KMS-11 (cell line): ENCODE measurements around the gene CD300LG.
A peak's percentile ranks its signal among the peaks of the same experiment; 100 is the strongest.

Experiments
- H2AFZ ChIP-seq: fragments of 200-600 bp; sonication (generic); 2 replicates; pipeline ENCODE4 v1.6.1; 2016; ENCODE audit warnings: antibody characterized with exemption, mixed run types, low read depth
- H3K27ac ChIP-seq: fragments of 200-600 bp; sonication (generic); 2 replicates; pipeline ENCODE4 v1.6.1; 2016; ENCODE audit warnings: mild to moderate bottlenecking, mixed run types
- H3K27me3 ChIP-seq: fragments of 200-600 bp; sonication (generic); 2 replicates; pipeline ENCODE4 v1.6.1; 2017; ENCODE audit warnings: mild to moderate bottlenecking, low read depth, mixed run types, moderate library complexity; ENCODE audit not compliant: insufficient read depth
- H3K36me3 ChIP-seq: fragments of 200-600 bp; sonication (generic); 2 replicates; pipeline ENCODE4 v1.6.1; 2017; ENCODE audit warnings: mild to moderate bottlenecking, mixed run types; ENCODE audit not compliant: insufficient read depth
- H3K4me1 ChIP-seq: fragments of 200-600 bp; sonication (generic); 2 replicates; pipeline ENCODE4 v1.6.1; 2016; ENCODE audit warnings: mild to moderate bottlenecking, low read depth, mixed run types; ENCODE audit not compliant: poor library complexity, severe bottlenecking
- H3K4me2 ChIP-seq: fragments of 200-600 bp; sonication (generic); 2 replicates; pipeline ENCODE4 v1.7.0; 2016; ENCODE audit warnings: mild to moderate bottlenecking, mixed run types
- H3K4me3 ChIP-seq: fragments of 200-600 bp; sonication (generic); IDR thresholded peaks from 2 replicates; pipeline ENCODE4 v1.6.1; 2017; ENCODE audit warnings: low read depth, low read length, mixed read lengths; ENCODE audit not compliant: insufficient read depth
- H3K79me2 ChIP-seq: fragments of 200-600 bp; sonication (generic); 2 replicates; pipeline ENCODE4 v1.6.1; 2016; ENCODE audit warnings: low read depth, mixed run types; ENCODE audit not compliant: insufficient read depth
- H3K9ac ChIP-seq: fragments of 200-600 bp; sonication (generic); 2 replicates; pipeline ENCODE4 v1.6.1; 2016; ENCODE audit warnings: mild to moderate bottlenecking, mixed run types
- H4K20me1 ChIP-seq: fragments of 200-600 bp; sonication (generic); 2 replicates; pipeline ENCODE4 v1.6.1; 2016; ENCODE audit warnings: mild to moderate bottlenecking, mixed run types; ENCODE audit not compliant: insufficient read depth
- TF ChIP-seq, protein P1 (sequence below): fragments of 200-600 bp; sonication (generic); conservative IDR thresholded peaks from 2 replicates; pipeline ENCODE4 v1.6.1; 2017; ENCODE audit warnings: low read depth, mild to moderate bottlenecking, antibody characterized with exemption, low read length, moderate library complexity, mixed read lengths

Gene CD300LG

GRCh38 chr17:43844241-43844640, 2.7 kb upstream of the CD300LG start:
- no peak overlapping the region for H2AFZ ChIP-seq
- peaks cover 15% of the 10 kb centered on the region; the same call in 1 of the 2 replicates for H3K27me3 ChIP-seq
- H4K20me1 ChIP-seq = no peaks in the 10 kb centered on the region
- H3K4me3 ChIP-seq = no peak overlapping the region
- TF ChIP-seq, protein P1, sequence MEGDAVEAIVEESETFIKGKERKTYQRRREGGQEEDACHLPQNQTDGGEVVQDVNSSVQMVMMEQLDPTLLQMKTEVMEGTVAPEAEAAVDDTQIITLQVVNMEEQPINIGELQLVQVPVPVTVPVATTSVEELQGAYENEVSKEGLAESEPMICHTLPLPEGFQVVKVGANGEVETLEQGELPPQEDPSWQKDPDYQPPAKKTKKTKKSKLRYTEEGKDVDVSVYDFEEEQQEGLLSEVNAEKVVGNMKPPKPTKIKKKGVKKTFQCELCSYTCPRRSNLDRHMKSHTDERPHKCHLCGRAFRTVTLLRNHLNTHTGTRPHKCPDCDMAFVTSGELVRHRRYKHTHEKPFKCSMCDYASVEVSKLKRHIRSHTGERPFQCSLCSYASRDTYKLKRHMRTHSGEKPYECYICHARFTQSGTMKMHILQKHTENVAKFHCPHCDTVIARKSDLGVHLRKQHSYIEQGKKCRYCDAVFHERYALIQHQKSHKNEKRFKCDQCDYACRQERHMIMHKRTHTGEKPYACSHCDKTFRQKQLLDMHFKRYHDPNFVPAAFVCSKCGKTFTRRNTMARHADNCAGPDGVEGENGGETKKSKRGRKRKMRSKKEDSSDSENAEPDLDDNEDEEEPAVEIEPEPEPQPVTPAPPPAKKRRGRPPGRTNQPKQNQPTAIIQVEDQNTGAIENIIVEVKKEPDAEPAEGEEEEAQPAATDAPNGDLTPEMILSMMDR = no peak
- H3K27ac ChIP-seq = no peak overlapping the region
- no peaks in the 10 kb centered on the region for H3K79me2 ChIP-seq
- H3K4me2 ChIP-seq = no peak overlapping the region
- peaks cover 7% of the 10 kb centered on the region for H3K4me1 ChIP-seq
- H3K36me3 ChIP-seq = no peaks in the 10 kb centered on the region
- H3K9ac ChIP-seq = no peak overlapping the region

- TF ChIP-seq, protein P1 = no peak
- no peaks in the 10 kb centered on the region for H4K20me1 ChIP-seq
- peaks cover 15% of the 10 kb centered on the region; the same call in 1 of the 2 replicates for H3K27me3 ChIP-seq
- H3K27ac ChIP-seq = no peak overlapping the region
- H3K36me3 ChIP-seq = no peaks in the 10 kb centered on the region
- no peak overlapping the region for H3K4me2 ChIP-seq
- H3K79me2 ChIP-seq = no peaks in the 10 kb centered on the region
- H3K4me1 ChIP-seq = no peaks in the 10 kb centered on the region
- no peak overlapping the region for H3K4me3 ChIP-seq
- no peak overlapping the region for H3K9ac ChIP-seq
- peak overlapping the region; percentile 7; the same call in 1 of the 2 replicates for H2AFZ ChIP-seq
These were observed 1.2 kb upstream of the CD300LG start for GRCh38 chr17:43845766-43846165.

DNA sequence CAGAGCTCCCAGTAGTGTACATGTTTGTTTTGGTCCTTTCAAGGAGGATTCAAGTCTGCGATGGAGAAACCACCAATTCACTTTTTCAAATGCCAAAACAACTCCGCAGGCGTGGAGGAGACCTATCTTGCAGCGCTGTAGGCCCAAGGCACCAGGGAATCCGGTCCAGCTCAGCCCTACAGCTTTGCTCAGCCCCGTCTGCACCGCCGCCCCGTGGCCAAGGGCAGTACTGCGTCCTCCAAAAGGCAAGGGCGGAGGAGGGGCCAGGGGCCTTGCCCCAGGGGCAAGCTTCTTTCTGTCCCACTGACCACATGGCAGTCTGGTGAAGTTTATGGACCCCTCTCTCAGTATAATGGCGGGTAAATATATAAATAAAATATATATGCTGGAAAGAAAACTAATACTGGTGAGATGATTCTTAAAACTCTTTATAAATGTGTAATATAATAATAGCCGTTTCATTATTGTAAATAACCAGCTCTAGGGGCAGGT, 709 bp upstream of the CD300LG start:
- peaks cover 18% of the 10 kb centered on the region; the same call in 1 of the 2 replicates for H3K27me3 ChIP-seq
- H3K4me3 ChIP-seq = no peak overlapping the region
- no peak overlapping the region for H3K4me2 ChIP-seq
- TF ChIP-seq, protein P1 = peak; percentile 96
- no peaks in the 10 kb centered on the region for H3K36me3 ChIP-seq
- H3K27ac ChIP-seq = no peak overlapping the region
- H4K20me1 ChIP-seq = no peaks in the 10 kb centered on the region
- no peaks in the 10 kb centered on the region for H3K79me2 ChIP-seq
- H3K9ac ChIP-seq = no peak overlapping the region
- H3K4me1 ChIP-seq = no peaks in the 10 kb centered on the region
- peak overlapping the region; percentile 7; the same call in 1 of the 2 replicates for H2AFZ ChIP-seq

DNA sequence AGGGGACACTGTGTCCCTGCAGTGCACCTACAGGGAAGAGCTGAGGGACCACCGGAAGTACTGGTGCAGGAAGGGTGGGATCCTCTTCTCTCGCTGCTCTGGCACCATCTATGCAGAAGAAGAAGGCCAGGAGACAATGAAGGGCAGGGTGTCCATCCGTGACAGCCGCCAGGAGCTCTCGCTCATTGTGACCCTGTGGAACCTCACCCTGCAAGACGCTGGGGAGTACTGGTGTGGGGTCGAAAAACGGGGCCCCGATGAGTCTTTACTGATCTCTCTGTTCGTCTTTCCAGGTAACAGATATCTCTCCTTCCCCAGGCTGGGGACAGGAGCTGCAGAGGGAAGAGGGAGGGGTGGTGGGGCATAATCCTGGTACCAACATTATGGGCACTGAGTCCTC, 1.6 kb downstream of the CD300LG start:
- H3K4me2 ChIP-seq = no peak overlapping the region

More for the DNA sequence above, 1.6 kb downstream of the CD300LG start:
- H3K27me3 ChIP-seq = peaks cover 27% of the 10 kb centered on the region; the same call in 1 of the 2 replicates
- no peak overlapping the region for H3K9ac ChIP-seq
- no peak overlapping the region for H2AFZ ChIP-seq
- no peak overlapping the region for H3K27ac ChIP-seq
- no peaks in the 10 kb centered on the region for H4K20me1 ChIP-seq
- no peaks in the 10 kb centered on the region for H3K4me1 ChIP-seq
- no peak overlapping the region for H3K4me3 ChIP-seq
- TF ChIP-seq, protein P1 = no peak
- H3K79me2 ChIP-seq = no peaks in the 10 kb centered on the region
- H3K36me3 ChIP-seq = no peaks in the 10 kb centered on the region
